ENCODE results near the gene GMCL2.

DNA sequence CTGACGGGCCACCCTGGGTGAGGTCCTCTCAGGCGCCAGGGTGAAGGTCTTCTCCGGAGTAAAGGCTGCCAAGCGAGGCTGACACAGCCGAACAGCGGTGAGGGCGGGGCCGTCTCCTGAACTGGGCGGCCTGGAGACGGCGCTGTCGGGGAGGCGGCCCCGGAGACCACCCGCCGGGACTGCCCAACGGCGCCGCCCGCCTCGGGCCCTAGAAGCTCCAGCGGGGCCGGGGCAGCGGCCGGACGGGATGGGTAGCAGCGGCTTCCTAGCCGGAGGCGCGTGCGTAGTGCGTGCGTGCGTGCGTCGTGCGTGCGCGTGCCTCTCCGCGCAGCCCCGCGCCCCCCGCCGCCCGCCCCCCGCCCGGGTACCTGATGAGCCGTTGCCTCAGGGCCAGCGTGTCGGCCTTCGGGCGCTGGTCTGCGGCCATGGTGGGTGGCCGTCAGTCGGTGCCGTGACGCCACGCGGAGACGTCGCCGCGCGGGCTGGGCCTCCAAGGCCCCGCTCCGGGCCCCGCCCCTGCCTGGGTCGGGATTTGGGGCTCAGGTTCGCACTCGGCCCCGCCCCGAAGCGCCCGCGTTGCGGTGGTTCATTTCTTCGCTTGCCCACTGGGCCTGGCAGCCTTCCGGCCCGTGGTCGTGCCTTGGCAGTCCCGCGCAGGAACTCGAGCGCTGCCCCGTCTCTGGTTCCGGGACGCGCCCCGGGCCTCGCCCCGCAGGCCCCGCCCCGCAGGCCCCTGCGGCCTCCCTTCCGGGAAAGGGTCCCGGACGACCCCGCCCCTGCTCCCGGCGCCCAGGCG lies 45.2 kb upstream of the GMCL2 start, which contains the start of gene PHYKPL:
- TF ChIP-seq, protein P1, sequence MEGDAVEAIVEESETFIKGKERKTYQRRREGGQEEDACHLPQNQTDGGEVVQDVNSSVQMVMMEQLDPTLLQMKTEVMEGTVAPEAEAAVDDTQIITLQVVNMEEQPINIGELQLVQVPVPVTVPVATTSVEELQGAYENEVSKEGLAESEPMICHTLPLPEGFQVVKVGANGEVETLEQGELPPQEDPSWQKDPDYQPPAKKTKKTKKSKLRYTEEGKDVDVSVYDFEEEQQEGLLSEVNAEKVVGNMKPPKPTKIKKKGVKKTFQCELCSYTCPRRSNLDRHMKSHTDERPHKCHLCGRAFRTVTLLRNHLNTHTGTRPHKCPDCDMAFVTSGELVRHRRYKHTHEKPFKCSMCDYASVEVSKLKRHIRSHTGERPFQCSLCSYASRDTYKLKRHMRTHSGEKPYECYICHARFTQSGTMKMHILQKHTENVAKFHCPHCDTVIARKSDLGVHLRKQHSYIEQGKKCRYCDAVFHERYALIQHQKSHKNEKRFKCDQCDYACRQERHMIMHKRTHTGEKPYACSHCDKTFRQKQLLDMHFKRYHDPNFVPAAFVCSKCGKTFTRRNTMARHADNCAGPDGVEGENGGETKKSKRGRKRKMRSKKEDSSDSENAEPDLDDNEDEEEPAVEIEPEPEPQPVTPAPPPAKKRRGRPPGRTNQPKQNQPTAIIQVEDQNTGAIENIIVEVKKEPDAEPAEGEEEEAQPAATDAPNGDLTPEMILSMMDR (IDR thresholded peaks at IDR 0.05; ENCODE audit: borderline replicate concordance, extremely low read depth, low read length, poor library complexity, severe bottlenecking), result peak; percentile 30
- TF ChIP-seq EZH2 (IDR thresholded peaks at IDR 0.05; ENCODE audit: borderline replicate concordance, low read depth, low read length, severe bottlenecking), result no peak
